CD8-positive, alpha-beta memory T cell (primary cell): ENCODE data around the gene RICTOR. TPM values are rescaled to one million over a fixed set of nuclear protein-coding genes. Genes with fewer than 3 reads are reported as not detected.

Experiments
- CTCF ChIA-PET: fragments of 350-600 bp; sonication (Branson Sonifier 250); formaldehyde crosslinking; loops from one replicate; lab custom pipeline; 2021; ENCODE audit warnings: antibody characterized with exemption; lab: Charles Lee
- POLR2A ChIA-PET: fragments of 350-600 bp; sonication (Branson Sonifier 250); formaldehyde crosslinking; loops from one replicate; lab custom pipeline; 2021; ENCODE audit warnings: antibody characterized with exemption; lab: Charles Lee
- DNase-seq, 5 donors: peaks; one replicate each; pipeline versions ENCODE4 v3.0.0 to v3.0.0-alpha.2; 2020 to 2022; ENCODE audit warnings: mixed read lengths in 1 of 5
- H3K27ac ChIP-seq: one replicate; pipeline ENCODE4 v1.7.0; 2013; ENCODE audit warnings: low read depth, mild to moderate bottlenecking, low read length, moderate library complexity
- H3K27me3 ChIP-seq: 2 replicates; pipeline ENCODE4 v1.7.0; 2013; ENCODE audit warnings: low read length, mild to moderate bottlenecking; ENCODE audit not compliant: insufficient read depth, poor library complexity, severe bottlenecking
- H3K36me3 ChIP-seq: 2 replicates; pipeline ENCODE4 v1.7.0; 2013; ENCODE audit warnings: mild to moderate bottlenecking, low read length, moderate library complexity; ENCODE audit not compliant: insufficient read depth
- H3K4me1 ChIP-seq: 2 replicates; pipeline ENCODE4 v1.7.0; 2013; ENCODE audit warnings: mild to moderate bottlenecking, low read length, moderate library complexity; ENCODE audit not compliant: insufficient read depth
- H3K4me3 ChIP-seq: 2 replicates; pipeline ENCODE4 v1.7.0; 2013; ENCODE audit warnings: mild to moderate bottlenecking, low read length
- H3K9me3 ChIP-seq: 2 replicates; pipeline ENCODE4 v1.7.0; 2013; ENCODE audit warnings: mild to moderate bottlenecking, low read length
- H3K27ac Mint-ChIP-seq, 8 donors: one replicate each; pipeline ENCODE4 v1.8.0; 2020 to 2021; ENCODE audit warnings: mixed read lengths in 8 of 8, mild to moderate bottlenecking in 6 of 8, inconsistent platforms in 3 of 8, moderate library complexity in 3 of 8
- H3K27me3 Mint-ChIP-seq, 2 donors: one replicate each; pipeline ENCODE4 v1.8.0; 2020 to 2021; ENCODE audit warnings: mixed read lengths in 2 of 2, mild to moderate bottlenecking in 1 of 2, moderate library complexity in 1 of 2
- H3K36me3 Mint-ChIP-seq, 3 donors: one replicate each; pipeline ENCODE4 v1.8.0; 2020 to 2021; ENCODE audit warnings: mixed read lengths in 3 of 3, inconsistent platforms in 1 of 3, mild to moderate bottlenecking in 1 of 3
- H3K4me1 Mint-ChIP-seq, 3 donors: one replicate each; pipeline ENCODE4 v1.8.0; 2020 to 2021; ENCODE audit warnings: mixed read lengths in 3 of 3, inconsistent platforms in 1 of 3, mild to moderate bottlenecking in 1 of 3
- H3K4me3 Mint-ChIP-seq, 7 donors: one replicate each; pipeline ENCODE4 v1.8.0; 2020 to 2021; ENCODE audit warnings: mixed read lengths in 7 of 7, mild to moderate bottlenecking in 6 of 7, moderate library complexity in 4 of 7, inconsistent platforms in 2 of 7
- H3K9me3 Mint-ChIP-seq, 5 donors: one replicate each; pipeline ENCODE4 v1.8.0; 2020 to 2022; ENCODE audit warnings: mixed read lengths in 5 of 5, mild to moderate bottlenecking in 3 of 5, moderate library complexity in 2 of 5, inconsistent platforms in 1 of 5
- polyA plus RNA-seq: library from polyadenylated mRNA; unstranded; fragments of 300-500 nt; fragmentation: Illumina TruSeq; gene quantifications from one replicate; pipeline ENCODE4 v1.2.3, GENCODE V29; 2021
- total RNA-seq, 2 experiments: library from RNA; stranded (reverse); gene quantifications; one replicate each; pipeline ENCODE4 v1.2.3, GENCODE V29; 2021

The RICTOR gene
- total and polyA plus RNA-seq, 3 experiments from 2014 or later, result 12.1 to 32.9 (median 32.0) TPM

GRCh38 chr5:38913714-38914113, 160.5 kb downstream of the RICTOR start:
- no peaks in the 10 kb centered on the region for H3K4me1 ChIP-seq
- no peaks in the 10 kb centered on the region for H3K27me3 ChIP-seq
- no peak overlapping the region for H3K4me3 ChIP-seq
- Mint-ChIP-seq H3K36me3 (peaks cover 0 to 4% (median 0%) of the 10 kb centered on the region in 3 donors), H3K4me3 (no peak overlapping the region), H3K9me3 (peaks cover 2 to 14% (median 9%) of the 10 kb centered on the region in 5 donors), H3K4me1 (no peaks in the 10 kb centered on the region), H3K27ac (no peak overlapping the region), H3K27me3 (peaks cover 20 to 41% of the 10 kb centered on the region in 2 donors)
- POLR2A ChIA-PET, result no interaction called here
- H3K9me3 ChIP-seq, result no peaks in the 10 kb centered on the region
- H3K36me3 ChIP-seq, result no peaks in the 10 kb centered on the region
- DNase-seq, result no peak
- H3K27ac ChIP-seq, result no peak overlapping the region
- CTCF ChIA-PET, result interaction anchor here (1.9 kb wide), 1 partner anchor 8 kb away, joined by 4 read pairs; no protein-coding TSS in a partner anchor

GRCh38 chr5:38911933-38912332, 162.3 kb downstream of the RICTOR start:
- Mint-ChIP-seq H3K27me3 (peaks cover 22 to 45% of the 10 kb centered on the region in 2 donors), H3K27ac (no peak overlapping the region), H3K9me3 (peaks cover 4 to 17% (median 11%) of the 10 kb centered on the region in 5 donors), H3K36me3 (peaks cover 0 to 8% (median 0%) of the 10 kb centered on the region in 3 donors), H3K4me3 (no peak overlapping the region), H3K4me1 (no peaks in the 10 kb centered on the region)
- no peak overlapping the region for H3K4me3 ChIP-seq
- no peaks in the 10 kb centered on the region for H3K9me3 ChIP-seq
- H3K36me3 ChIP-seq, result no peaks in the 10 kb centered on the region
- H3K27ac ChIP-seq, result no peak overlapping the region
- no peak for DNase-seq
- ChIA-PET POLR2A (no interaction called here), CTCF (interaction anchor here (1.2 kb wide), 1 partner anchor 10 kb away, joined by 3 read pairs; no protein-coding TSS in a partner anchor)
- H3K27me3 ChIP-seq, result no peaks in the 10 kb centered on the region
- H3K4me1 ChIP-seq, result no peaks in the 10 kb centered on the region

- peaks cover 15 to 47% of the 10 kb centered on the region in 2 donors for H3K27me3 Mint-ChIP-seq
- no peaks in the 10 kb centered on the region for H3K4me1 Mint-ChIP-seq
- H3K4me1 ChIP-seq, result no peaks in the 10 kb centered on the region
- peaks cover 0 to 15% (median 3%) of the 10 kb centered on the region in 3 donors for H3K36me3 Mint-ChIP-seq
- no peaks in the 10 kb centered on the region for H3K9me3 ChIP-seq
- ChIA-PET CTCF (no interaction called here), POLR2A (no interaction called here)
- no peak overlapping the region for H3K27ac ChIP-seq
- H3K27ac Mint-ChIP-seq, result no peak overlapping the region
- H3K27me3 ChIP-seq, result no peaks in the 10 kb centered on the region
- H3K4me3 Mint-ChIP-seq, result no peak overlapping the region
- H3K36me3 ChIP-seq, result no peaks in the 10 kb centered on the region
- no peak overlapping the region for H3K4me3 ChIP-seq
- H3K9me3 Mint-ChIP-seq, result peaks cover 4 to 19% (median 11%) of the 10 kb centered on the region in 5 donors
- DNase-seq, result no peak
Observed at GRCh38 chr5:38906503-38906902, 167.7 kb downstream of the RICTOR start.

- peaks cover 0 to 11% (median 3%) of the 10 kb centered on the region in 3 donors for H3K36me3 Mint-ChIP-seq
- H3K27ac Mint-ChIP-seq, result no peak overlapping the region
- Histone ChIP-seq H3K9me3 (no peaks in the 10 kb centered on the region), H3K27me3 (no peaks in the 10 kb centered on the region), H3K36me3 (no peaks in the 10 kb centered on the region), H3K4me1 (no peaks in the 10 kb centered on the region), H3K27ac (no peak overlapping the region), H3K4me3 (no peak overlapping the region)
- peaks cover 10 to 49% of the 10 kb centered on the region in 2 donors for H3K27me3 Mint-ChIP-seq
- no peak overlapping the region for H3K4me3 Mint-ChIP-seq
- ChIA-PET POLR2A (no interaction called here), CTCF (no interaction called here)
- H3K9me3 Mint-ChIP-seq, result peaks cover 4 to 18% (median 11%) of the 10 kb centered on the region in 5 donors
- H3K4me1 Mint-ChIP-seq, result no peaks in the 10 kb centered on the region
- no peak for DNase-seq
Observed at GRCh38 chr5:38905516-38905915, 168.7 kb downstream of the RICTOR start.

- peaks cover 2 to 30% of the 10 kb centered on the region in 2 donors for H3K27me3 Mint-ChIP-seq
- Histone ChIP-seq H3K27me3 (no peaks in the 10 kb centered on the region), H3K4me3 (no peak overlapping the region), H3K36me3 (no peaks in the 10 kb centered on the region), H3K27ac (no peak overlapping the region), H3K9me3 (no peaks in the 10 kb centered on the region), H3K4me1 (no peaks in the 10 kb centered on the region)
- DNase-seq, result no peak
- no peak overlapping the region for H3K4me3 Mint-ChIP-seq
- no peaks in the 10 kb centered on the region for H3K4me1 Mint-ChIP-seq
- POLR2A ChIA-PET, result no interaction called here
- peaks cover 4 to 26% (median 5%) of the 10 kb centered on the region in 5 donors for H3K9me3 Mint-ChIP-seq
- CTCF ChIA-PET, result no interaction called here
- no peak overlapping the region for H3K27ac Mint-ChIP-seq
- peaks cover 0 to 8% (median 3%) of the 10 kb centered on the region in 3 donors for H3K36me3 Mint-ChIP-seq
Observed at GRCh38 chr5:38899936-38900335, 174.3 kb downstream of the RICTOR start.

- Histone ChIP-seq H3K9me3 (no peaks in the 10 kb centered on the region), H3K27me3 (no peaks in the 10 kb centered on the region), H3K4me3 (no peak overlapping the region), H3K4me1 (no peaks in the 10 kb centered on the region), H3K36me3 (no peaks in the 10 kb centered on the region), H3K27ac (no peak overlapping the region)
- H3K36me3 Mint-ChIP-seq, result no peaks in the 10 kb centered on the region
- H3K27ac Mint-ChIP-seq, result no peak overlapping the region
- ChIA-PET CTCF (no interaction called here), POLR2A (no interaction called here)
- peaks cover 7 to 30% of the 10 kb centered on the region in 2 donors for H3K27me3 Mint-ChIP-seq
- H3K4me3 Mint-ChIP-seq, result no peak overlapping the region
- no peak for DNase-seq
- H3K9me3 Mint-ChIP-seq, result peaks cover 7 to 32% (median 18%) of the 10 kb centered on the region in 5 donors
- H3K4me1 Mint-ChIP-seq, result no peaks in the 10 kb centered on the region
Observed at GRCh38 chr5:38896760-38897159, 177.4 kb downstream of the RICTOR start.

GRCh38 chr5:38892363-38892762, 181.8 kb downstream of the RICTOR start:
- no peaks in the 10 kb centered on the region for H3K36me3 Mint-ChIP-seq
- H3K4me3 Mint-ChIP-seq, result no peak overlapping the region
- Histone ChIP-seq H3K4me1 (no peaks in the 10 kb centered on the region), H3K36me3 (no peaks in the 10 kb centered on the region), H3K27ac (no peak overlapping the region), H3K4me3 (no peak overlapping the region), H3K27me3 (no peaks in the 10 kb centered on the region), H3K9me3 (no peaks in the 10 kb centered on the region)
- no peak for DNase-seq
- peaks cover 13 to 34% of the 10 kb centered on the region in 2 donors for H3K27me3 Mint-ChIP-seq
- no peak overlapping the region for H3K27ac Mint-ChIP-seq
- CTCF ChIA-PET, result no interaction called here
- no peaks in the 10 kb centered on the region for H3K4me1 Mint-ChIP-seq
- peaks cover 7 to 32% (median 18%) of the 10 kb centered on the region in 5 donors for H3K9me3 Mint-ChIP-seq
- POLR2A ChIA-PET, result no interaction called here

- CTCF ChIA-PET, result no interaction called here
- H3K27me3 ChIP-seq, result no peaks in the 10 kb centered on the region
- no peak for DNase-seq
- H3K36me3 ChIP-seq, result no peaks in the 10 kb centered on the region
- Mint-ChIP-seq H3K4me3 (no peak overlapping the region), H3K27ac (no peak overlapping the region), H3K27me3 (peaks cover 13 to 29% of the 10 kb centered on the region in 2 donors), H3K4me1 (no peaks in the 10 kb centered on the region), H3K36me3 (no peaks in the 10 kb centered on the region), H3K9me3 (peaks cover 5 to 26% (median 17%) of the 10 kb centered on the region in 5 donors)
- H3K4me1 ChIP-seq, result no peaks in the 10 kb centered on the region
- POLR2A ChIA-PET, result no interaction called here
- H3K9me3 ChIP-seq, result no peaks in the 10 kb centered on the region
- H3K4me3 ChIP-seq, result no peak overlapping the region
- H3K27ac ChIP-seq, result no peak overlapping the region
Observed at GRCh38 chr5:38891563-38891962, 182.6 kb downstream of the RICTOR start.
